ENCODE measurements around the gene GRAMD2A. TPM values are rescaled to one million over a fixed set of nuclear protein-coding genes. Genes with fewer than 3 reads are reported as not detected.

The GRAMD2A gene
- total RNA-seq, 1 donor from 2014 or later: not detected

- ChIA-PET POLR2A (interaction anchor here (0.7 to 2.0 kb wide), 11 partner anchors 14 to 391 kb away, joined by 3 to 14 read pairs (median 4); partner anchors contain the start of gene PKM), CTCF (no interaction called here)
- no peak for DNase-seq
- intact Hi-C loops (cut with micrococcal nuclease): loop anchor here (1.0 to 5.0 kb wide), 9 partner anchors 9 to 665 kb away; partner anchors contain the start of genes ADPGK, ARIH1, BBS4 and CELF6
- peak overlapping the region; percentile 99 for H3K4me3 Mint-ChIP-seq
- TF ChIP-seq CTCF (IDR thresholded peaks at IDR 0.05): no peak
- H3K36me3 Mint-ChIP-seq (ENCODE audit: low read depth): peaks cover 10% of the 10 kb centered on the region
- peak; percentile 64 for ATAC-seq (ENCODE audit: low read depth)
- peak overlapping the region; percentile 99 for H3K27ac Mint-ChIP-seq
- H3K27me3 Mint-ChIP-seq: no peaks in the 10 kb centered on the region
- H3K4me1 Mint-ChIP-seq: peaks cover 33% of the 10 kb centered on the region
- no peaks in the 10 kb centered on the region for H3K9me3 Mint-ChIP-seq
Observed at GRCh38 chr15:72117486-72118016, 80.0 kb downstream of the GRAMD2A start.

- POLR2A ChIA-PET: interaction anchor here (0.7 to 2.0 kb wide), 6 partner anchors 13 to 390 kb away, joined by 3 to 14 read pairs (median 4); partner anchors contain the start of gene PKM
- H3K4me1 Mint-ChIP-seq: peaks cover 35% of the 10 kb centered on the region
Observed at GRCh38 chr15:72116731-72117485, 80.7 kb downstream of the GRAMD2A start.

GRCh38 chr15:72113347-72114031 is 84.1 kb downstream of the GRAMD2A start:
- Mint-ChIP-seq H3K27me3 (no peaks in the 10 kb centered on the region), H3K4me3 (no peak overlapping the region), H3K9me3 (no peaks in the 10 kb centered on the region), H3K27ac (no peak overlapping the region), H3K4me1 (peaks cover 25% of the 10 kb centered on the region), H3K36me3 (ENCODE audit: low read depth) (peaks cover 9% of the 10 kb centered on the region)
- ATAC-seq (ENCODE audit: low read depth) (no peak), DNase-seq (no peak)
- intact Hi-C loops (cut with micrococcal nuclease): no loop called here
- TF ChIP-seq CTCF (IDR thresholded peaks at IDR 0.05): no peak
- ChIA-PET POLR2A (interaction anchor here (0.7 kb wide), 1 partner anchor 114 kb away, joined by 7 read pairs; no protein-coding TSS in a partner anchor), CTCF (interaction anchor here (1.0 kb wide), 1 partner anchor 114 kb away, joined by 3 read pairs; no protein-coding TSS in a partner anchor)

More at GRCh38 chr15:72116731-72117485, 80.7 kb downstream of the GRAMD2A start:
- CTCF ChIA-PET: interaction anchor here (1.3 kb wide), 1 partner anchor 37 kb away, joined by 3 read pairs; no protein-coding TSS in a partner anchor
- Mint-ChIP-seq H3K9me3 (no peaks in the 10 kb centered on the region), H3K27me3 (no peaks in the 10 kb centered on the region), H3K27ac (peak overlapping the region; percentile 88), H3K36me3 (ENCODE audit: low read depth) (peaks cover 10% of the 10 kb centered on the region), H3K4me3 (peak overlapping the region; percentile 99)
- peak; percentile 3 for ATAC-seq (ENCODE audit: low read depth)
- intact Hi-C loops (cut with micrococcal nuclease): loop anchor here (1.0 to 5.0 kb wide), 4 partner anchors 9 to 665 kb away; partner anchors contain the start of genes ADPGK and HEXA
- DNase-seq: no peak
- no peak for TF ChIP-seq CTCF (IDR thresholded peaks at IDR 0.05)

GRCh38 chr15:72112805-72113204 is 84.8 kb downstream of the GRAMD2A start:
- intact Hi-C loops (cut with micrococcal nuclease): no loop called here
- TF ChIP-seq CTCF (IDR thresholded peaks at IDR 0.05): no peak
- ChIA-PET POLR2A (interaction anchor here (0.7 kb wide), 1 partner anchor 115 kb away, joined by 7 read pairs; no protein-coding TSS in a partner anchor), CTCF (interaction anchor here (1.0 kb wide), 1 partner anchor 115 kb away, joined by 3 read pairs; no protein-coding TSS in a partner anchor)
- H3K27me3 Mint-ChIP-seq: no peaks in the 10 kb centered on the region
- DNase-seq (no peak), ATAC-seq (ENCODE audit: low read depth) (no peak)
- peaks cover 5% of the 10 kb centered on the region for H3K36me3 Mint-ChIP-seq (ENCODE audit: low read depth)
- H3K27ac Mint-ChIP-seq: no peak overlapping the region
- H3K9me3 Mint-ChIP-seq: no peaks in the 10 kb centered on the region
- no peak overlapping the region for H3K4me3 Mint-ChIP-seq
- peaks cover 28% of the 10 kb centered on the region for H3K4me1 Mint-ChIP-seq
